Stimulated activated CD8-positive, alpha-beta memory T cell treated with anti-CD3 and anti-CD28 coated beads, Interleukin-7, amount 100 ng/mL, for 24 hours (primary cell): ENCODE results near the gene CLDN34.

Experiments
- DNase-seq: peaks from one replicate; pipeline ENCODE4 v3.0.0-alpha.2; 2020; ENCODE audit warnings: low read depth

The CLDN34 gene

GRCh38 chrX:10016519-10017132 is 49.5 kb downstream of the CLDN34 start:
- no peak for DNase-seq

GRCh38 chrX:10017872-10018271 is 50.7 kb downstream of the CLDN34 start:
- DNase-seq, result no peak
